SK-N-SH treated with all-trans-retinoic acid at 6 μM for 48 hours (cell line): ENCODE measurements around the gene CHMP3.

ENCODE experiments used
- ATAC-seq: fragments of 200-7000 bp; cut with Tn5 transposase; 3 replicates; pipeline ENCODE4 v1.9.1; 2020; ENCODE audit warnings: mild to moderate bottlenecking, moderate library complexity
- ARNTL ChIP-seq: fragments of 450-650 bp; formaldehyde crosslinking; IDR thresholded peaks from 2 replicates; pipeline ENCODE4 v1.5.0; 2020; ENCODE audit warnings: low read depth, mild to moderate bottlenecking, moderate library complexity, borderline replicate concordance
- BACH2 ChIP-seq: fragments of 250-450 bp; sonication (Bioruptor Pico); IDR thresholded peaks from 2 replicates; pipeline ENCODE4 v1.9.0; 2021; ENCODE audit warnings: mild to moderate bottlenecking, borderline replicate concordance
- CSDC2 ChIP-seq: fragments of 250-450 bp; sonication (Bioruptor Pico); IDR thresholded peaks from 2 replicates; pipeline ENCODE4 v1.5.0; 2020; ENCODE audit warnings: mild to moderate bottlenecking, moderate library complexity
- ESRRG ChIP-seq: fragments of 250-450 bp; sonication (Bioruptor Pico); IDR thresholded peaks from 2 replicates; pipeline ENCODE4 v1.6.1; 2021; ENCODE audit warnings: mild to moderate bottlenecking
- GLIS3 ChIP-seq: fragments of 250-450 bp; sonication (Bioruptor Pico); IDR thresholded peaks from 2 replicates; pipeline ENCODE4 v1.5.0; 2020; ENCODE audit warnings: mild to moderate bottlenecking, moderate library complexity
- ISL1 ChIP-seq: fragments of 250-450 bp; sonication (Bioruptor Pico); IDR thresholded peaks from 2 replicates; pipeline ENCODE4 v2.1.2; 2022; ENCODE audit warnings: mild to moderate bottlenecking, moderate library complexity
- OSR1 ChIP-seq: fragments of 250-450 bp; sonication (Bioruptor Pico); IDR thresholded peaks from 2 replicates; pipeline ENCODE4 v1.8.0; 2022; ENCODE audit warnings: moderate library complexity, mild to moderate bottlenecking, inconsistent platforms
- PATZ1 ChIP-seq: fragments of 250-450 bp; sonication (Bioruptor Pico); IDR thresholded peaks from 2 replicates; pipeline ENCODE4 v1.8.0; 2020; ENCODE audit warnings: mild to moderate bottlenecking, moderate library complexity, borderline replicate concordance
- PPARA ChIP-seq: fragments of 250-450 bp; sonication (Bioruptor Pico); IDR thresholded peaks from 2 replicates; pipeline ENCODE4 v1.5.0; 2020; ENCODE audit warnings: mild to moderate bottlenecking, borderline replicate concordance
- RARB ChIP-seq: fragments of 250-450 bp; sonication (Bioruptor Pico); IDR thresholded peaks from 2 replicates; pipeline ENCODE4 v1.8.0; 2021; ENCODE audit warnings: mild to moderate bottlenecking, moderate library complexity
- SNAI2 ChIP-seq: fragments of 250-450 bp; sonication (Bioruptor Pico); IDR thresholded peaks from 2 replicates; pipeline ENCODE4 v1.5.0; 2020; ENCODE audit warnings: mild to moderate bottlenecking, moderate library complexity
- TOX ChIP-seq: fragments of 250-450 bp; sonication (Bioruptor Pico); IDR thresholded peaks from 2 replicates; pipeline ENCODE4 v1.8.0; 2021; ENCODE audit warnings: mild to moderate bottlenecking, moderate library complexity, borderline replicate concordance
- TSHZ2 ChIP-seq: fragments of 250-450 bp; sonication (Bioruptor Pico); IDR thresholded peaks from 2 replicates; pipeline ENCODE4 v1.5.0; 2020; ENCODE audit warnings: mild to moderate bottlenecking, moderate library complexity
- ZC3H10 ChIP-seq: fragments of 250-450 bp; sonication (Bioruptor Pico); IDR thresholded peaks from 2 replicates; pipeline ENCODE4 v1.5.1; 2021; ENCODE audit warnings: mild to moderate bottlenecking, moderate library complexity
- ZFP3 ChIP-seq: fragments of 250-450 bp; sonication (Bioruptor Pico); IDR thresholded peaks from 2 replicates; pipeline ENCODE4 v1.5.0; 2020; ENCODE audit warnings: mild to moderate bottlenecking, moderate library complexity
- ZFP30 ChIP-seq: fragments of 450-650 bp; formaldehyde crosslinking; IDR thresholded peaks from 2 replicates; pipeline ENCODE4 v1.5.0; 2022; ENCODE audit warnings: mild to moderate bottlenecking, moderate library complexity
- ZNF565 ChIP-seq: fragments of 450-650 bp; formaldehyde crosslinking; conservative IDR thresholded peaks from 2 replicates; pipeline ENCODE4 v1.5.0; 2020; ENCODE audit warnings: low read depth, mild to moderate bottlenecking, moderate library complexity
- ZNF70 ChIP-seq: fragments of 450-650 bp; formaldehyde crosslinking; IDR thresholded peaks from 2 replicates; pipeline ENCODE4 v1.5.0; 2020; ENCODE audit warnings: mild to moderate bottlenecking, moderate library complexity
- TF ChIP-seq, protein P1 (sequence below): fragments of 250-450 bp; sonication (Bioruptor Pico); IDR thresholded peaks from 2 replicates; pipeline ENCODE4 v1.8.0; 2021; ENCODE audit warnings: low read depth, mild to moderate bottlenecking, moderate library complexity, borderline replicate concordance
- TF ChIP-seq, protein P2 (sequence below): fragments of 250-450 bp; sonication (Bioruptor Pico); IDR thresholded peaks from 2 replicates; pipeline ENCODE4 v1.5.1; 2021; ENCODE audit warnings: mild to moderate bottlenecking, moderate library complexity
- TF ChIP-seq, protein P3 (sequence below): fragments of 250-450 bp; sonication (Bioruptor Pico); IDR thresholded peaks from 2 replicates; pipeline ENCODE4 v1.5.1; 2020; ENCODE audit warnings: low read depth, mild to moderate bottlenecking, moderate library complexity

The CHMP3 gene

DNA sequence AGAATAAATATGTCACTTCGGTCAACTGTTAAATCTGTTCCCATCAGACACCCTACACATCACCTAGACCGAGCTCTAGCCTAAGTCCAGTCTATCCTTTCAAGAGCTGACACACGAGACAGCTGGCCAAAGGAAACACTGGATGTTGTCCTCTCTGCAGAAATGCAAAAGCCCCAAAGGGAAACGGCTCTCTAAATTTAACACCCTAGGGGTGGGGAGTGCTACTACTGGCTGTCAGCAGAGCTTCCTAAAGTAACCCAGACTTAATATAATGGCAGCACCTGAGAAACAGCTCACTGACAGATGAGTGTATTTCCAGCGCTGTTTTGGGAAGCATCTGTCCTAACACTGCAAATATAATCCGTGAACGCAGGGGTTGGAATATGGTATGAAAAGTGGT is 55.6 kb downstream of the CHMP3 start:
- ATAC-seq: no peak
- TF ChIP-seq ZC3H10 (CRISPR knock-in tag): no peak
- TF ChIP-seq, protein P1, sequence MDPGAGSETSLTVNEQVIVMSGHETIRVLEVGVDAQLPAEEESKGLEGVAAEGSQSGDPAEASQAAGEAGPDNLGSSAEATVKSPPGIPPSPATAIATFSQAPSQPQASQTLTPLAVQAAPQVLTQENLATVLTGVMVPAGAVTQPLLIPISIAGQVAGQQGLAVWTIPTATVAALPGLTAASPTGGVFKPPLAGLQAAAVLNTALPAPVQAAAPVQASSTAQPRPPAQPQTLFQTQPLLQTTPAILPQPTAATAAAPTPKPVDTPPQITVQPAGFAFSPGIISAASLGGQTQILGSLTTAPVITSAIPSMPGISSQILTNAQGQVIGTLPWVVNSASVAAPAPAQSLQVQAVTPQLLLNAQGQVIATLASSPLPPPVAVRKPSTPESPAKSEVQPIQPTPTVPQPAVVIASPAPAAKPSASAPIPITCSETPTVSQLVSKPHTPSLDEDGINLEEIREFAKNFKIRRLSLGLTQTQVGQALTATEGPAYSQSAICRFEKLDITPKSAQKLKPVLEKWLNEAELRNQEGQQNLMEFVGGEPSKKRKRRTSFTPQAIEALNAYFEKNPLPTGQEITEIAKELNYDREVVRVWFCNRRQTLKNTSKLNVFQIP (CRISPR knock-in tag): no peak
- TF ChIP-seq ZFP30 (CRISPR knock-in tag): no peak
- no peak for TF ChIP-seq CSDC2 (CRISPR knock-in tag)
- TF ChIP-seq BACH2 (CRISPR knock-in tag): no peak
- TF ChIP-seq PATZ1 (CRISPR knock-in tag): no peak
- no peak for TF ChIP-seq ZNF70
- no peak for TF ChIP-seq ESRRG
- TF ChIP-seq ISL1: no peak
- TF ChIP-seq OSR1 (CRISPR knock-in tag): no peak
- no peak for TF ChIP-seq GLIS3 (CRISPR knock-in tag)
- TF ChIP-seq RARB (CRISPR knock-in tag): no peak
- no peak for TF ChIP-seq TSHZ2
- TF ChIP-seq SNAI2 (CRISPR knock-in tag): no peak
- no peak for TF ChIP-seq ZNF565
- TF ChIP-seq, protein P2, sequence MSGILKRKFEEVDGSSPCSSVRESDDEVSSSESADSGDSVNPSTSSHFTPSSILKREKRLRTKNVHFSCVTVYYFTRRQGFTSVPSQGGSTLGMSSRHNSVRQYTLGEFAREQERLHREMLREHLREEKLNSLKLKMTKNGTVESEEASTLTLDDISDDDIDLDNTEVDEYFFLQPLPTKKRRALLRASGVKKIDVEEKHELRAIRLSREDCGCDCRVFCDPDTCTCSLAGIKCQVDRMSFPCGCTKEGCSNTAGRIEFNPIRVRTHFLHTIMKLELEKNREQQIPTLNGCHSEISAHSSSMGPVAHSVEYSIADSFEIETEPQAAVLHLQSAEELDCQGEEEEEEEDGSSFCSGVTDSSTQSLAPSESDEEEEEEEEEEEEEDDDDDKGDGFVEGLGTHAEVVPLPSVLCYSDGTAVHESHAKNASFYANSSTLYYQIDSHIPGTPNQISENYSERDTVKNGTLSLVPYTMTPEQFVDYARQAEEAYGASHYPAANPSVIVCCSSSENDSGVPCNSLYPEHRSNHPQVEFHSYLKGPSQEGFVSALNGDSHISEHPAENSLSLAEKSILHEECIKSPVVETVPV: no peak
- TF ChIP-seq, protein P3, sequence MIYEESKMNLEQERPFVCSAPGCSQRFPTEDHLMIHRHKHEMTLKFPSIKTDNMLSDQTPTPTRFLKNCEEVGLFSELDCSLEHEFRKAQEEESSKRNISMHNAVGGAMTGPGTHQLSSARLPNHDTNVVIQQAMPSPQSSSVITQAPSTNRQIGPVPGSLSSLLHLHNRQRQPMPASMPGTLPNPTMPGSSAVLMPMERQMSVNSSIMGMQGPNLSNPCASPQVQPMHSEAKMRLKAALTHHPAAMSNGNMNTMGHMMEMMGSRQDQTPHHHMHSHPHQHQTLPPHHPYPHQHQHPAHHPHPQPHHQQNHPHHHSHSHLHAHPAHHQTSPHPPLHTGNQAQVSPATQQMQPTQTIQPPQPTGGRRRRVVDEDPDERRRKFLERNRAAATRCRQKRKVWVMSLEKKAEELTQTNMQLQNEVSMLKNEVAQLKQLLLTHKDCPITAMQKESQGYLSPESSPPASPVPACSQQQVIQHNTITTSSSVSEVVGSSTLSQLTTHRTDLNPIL (CRISPR knock-in tag): no peak

- no peak for ATAC-seq
- TF ChIP-seq, protein P2: no peak
- TF ChIP-seq PATZ1 (CRISPR knock-in tag): no peak
- no peak for TF ChIP-seq PPARA (CRISPR knock-in tag)
- TF ChIP-seq ZFP30 (CRISPR knock-in tag): no peak
- TF ChIP-seq RARB (CRISPR knock-in tag): no peak
- TF ChIP-seq ZNF565: no peak
- no peak for TF ChIP-seq ZFP3 (CRISPR knock-in tag)
- TF ChIP-seq, protein P1 (CRISPR knock-in tag): no peak
- no peak for TF ChIP-seq TSHZ2
- no peak for TF ChIP-seq TOX
- no peak for TF ChIP-seq ARNTL
- TF ChIP-seq GLIS3 (CRISPR knock-in tag): no peak
- no peak for TF ChIP-seq SNAI2 (CRISPR knock-in tag)
- no peak for TF ChIP-seq ZNF70
Observed at GRCh38 chr2:86500325-86501083, 62.7 kb downstream of the CHMP3 start.
